Suprapubic skin (tissue), 4 donors: ENCODE results near the gene DOHH. TPM values are rescaled to one million over a fixed set of nuclear protein-coding genes. Genes with fewer than 3 reads are reported as not detected.
"Not testable (repeated sequence)": the region's sequence is repeated elsewhere in the genome, so short reads cannot be mapped to it uniquely, and the experiment has no call there.

Source experiments
- DNase-seq, 2 donors: peaks; one replicate each; pipeline ENCODE4 v3.0.0-alpha.2; 2019; ENCODE audit warnings: low spot score in 2 of 2
- H3K27ac ChIP-seq: fragments of 200-600 bp; sonication (generic); one replicate; pipeline ENCODE4 v1.5.1; 2019
- H3K27me3 ChIP-seq: fragments of 200-600 bp; sonication (generic); one replicate; pipeline ENCODE4 v1.5.1; 2019
- H3K36me3 ChIP-seq: fragments of 200-600 bp; sonication (generic); one replicate; pipeline ENCODE4 v1.5.1; 2019
- H3K4me1 ChIP-seq: fragments of 200-600 bp; sonication (generic); one replicate; pipeline ENCODE4 v1.5.1; 2019
- H3K4me3 ChIP-seq: fragments of 200-600 bp; sonication (generic); one replicate; pipeline ENCODE4 v1.5.1; 2019; ENCODE audit warnings: mild to moderate bottlenecking
- H3K9me3 ChIP-seq: fragments of 200-600 bp; sonication (generic); one replicate; pipeline ENCODE4 v1.5.1; 2019
- EP300 ChIP-seq: sonication (generic); formaldehyde crosslinking; IDR thresholded peaks from one replicate; pipeline ENCODE4 v1.6.1; 2017; ENCODE audit warnings: antibody characterized with exemption
- POLR2A ChIP-seq, 2 donors: fragments of 450-650 bp; IDR thresholded peaks; one replicate each; pipeline ENCODE4 v1.6.1; 2017; ENCODE audit warnings: antibody characterized with exemption in 2 of 2, mild to moderate bottlenecking in 2 of 2, moderate library complexity in 2 of 2
- POLR2AphosphoS5 ChIP-seq, 3 donors: sonication (generic); formaldehyde crosslinking; IDR thresholded peaks; one replicate each; pipeline ENCODE4 v1.6.1; 2017; ENCODE audit warnings: antibody characterized with exemption in 3 of 3
- WGBS: methylation state at CpG from one replicate; pipeline ENCODE4 v1.1.5; 2018; 5-methylcytosine and 5-hydroxymethylcytosine counted together
- total RNA-seq, 4 donors: library from RNA; depleted of rRNA; stranded (reverse); fragments of >200 nt; gene quantifications; one replicate each; pipeline ENCODE4 v1.1.0, GENCODE V29; 2016
- TF ChIP-seq, protein P1 (sequence below), 2 donors: fragments of 200-600 bp in 1 of 2; fragments of 450-650 bp in 1 of 2; sonication (generic) in 1 of 2; IDR thresholded peaks; one replicate each; pipeline ENCODE4 v1.5.1; 2016 to 2019; ENCODE audit warnings: antibody characterized with exemption in 2 of 2, mild to moderate bottlenecking in 1 of 2, moderate library complexity in 1 of 2

DOHH gene
- total RNA-seq, 4 donors from 2014 or later = 10.9 to 21.7 (median 17.9) TPM

DNA sequence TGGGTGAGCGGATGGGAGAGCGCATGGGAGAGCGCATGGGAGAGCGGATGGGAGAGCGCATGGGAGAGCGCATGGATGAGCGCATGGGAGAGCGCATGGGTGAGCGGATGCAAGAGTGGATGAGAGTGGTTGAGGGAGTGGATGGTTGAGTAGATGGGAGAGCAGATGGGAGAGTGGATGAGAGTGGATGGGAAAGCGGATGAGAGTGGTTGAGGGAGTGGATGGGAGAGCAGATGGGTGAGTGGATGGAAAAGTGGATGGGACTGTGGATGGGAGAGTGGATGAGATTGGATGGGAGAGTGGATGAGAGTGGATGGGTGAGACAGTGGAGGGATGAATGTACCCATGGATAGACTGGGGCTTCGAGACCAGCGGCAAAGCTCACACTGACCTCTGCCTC lies 29.9 kb upstream of the DOHH start:
- no peak overlapping the region for H3K27ac ChIP-seq
- no peak overlapping the region for H3K4me3 ChIP-seq
- DNase-seq = no peak
- TF ChIP-seq POLR2AphosphoS5 (IDR thresholded peaks at IDR 0.05) = no peak
- TF ChIP-seq, protein P1, sequence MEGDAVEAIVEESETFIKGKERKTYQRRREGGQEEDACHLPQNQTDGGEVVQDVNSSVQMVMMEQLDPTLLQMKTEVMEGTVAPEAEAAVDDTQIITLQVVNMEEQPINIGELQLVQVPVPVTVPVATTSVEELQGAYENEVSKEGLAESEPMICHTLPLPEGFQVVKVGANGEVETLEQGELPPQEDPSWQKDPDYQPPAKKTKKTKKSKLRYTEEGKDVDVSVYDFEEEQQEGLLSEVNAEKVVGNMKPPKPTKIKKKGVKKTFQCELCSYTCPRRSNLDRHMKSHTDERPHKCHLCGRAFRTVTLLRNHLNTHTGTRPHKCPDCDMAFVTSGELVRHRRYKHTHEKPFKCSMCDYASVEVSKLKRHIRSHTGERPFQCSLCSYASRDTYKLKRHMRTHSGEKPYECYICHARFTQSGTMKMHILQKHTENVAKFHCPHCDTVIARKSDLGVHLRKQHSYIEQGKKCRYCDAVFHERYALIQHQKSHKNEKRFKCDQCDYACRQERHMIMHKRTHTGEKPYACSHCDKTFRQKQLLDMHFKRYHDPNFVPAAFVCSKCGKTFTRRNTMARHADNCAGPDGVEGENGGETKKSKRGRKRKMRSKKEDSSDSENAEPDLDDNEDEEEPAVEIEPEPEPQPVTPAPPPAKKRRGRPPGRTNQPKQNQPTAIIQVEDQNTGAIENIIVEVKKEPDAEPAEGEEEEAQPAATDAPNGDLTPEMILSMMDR (IDR thresholded peaks at IDR 0.05) = no peak
- TF ChIP-seq POLR2A (IDR thresholded peaks at IDR 0.05) = no peak
- TF ChIP-seq EP300 = no peak
- peaks cover 81% of the 10 kb centered on the region for H3K36me3 ChIP-seq
- H3K9me3 ChIP-seq = no peaks in the 10 kb centered on the region
- H3K4me1 ChIP-seq = no peaks in the 10 kb centered on the region
- WGBS = 95% methylated on average over 12 of the region's 12 CpGs
- no peaks in the 10 kb centered on the region for H3K27me3 ChIP-seq

DNA sequence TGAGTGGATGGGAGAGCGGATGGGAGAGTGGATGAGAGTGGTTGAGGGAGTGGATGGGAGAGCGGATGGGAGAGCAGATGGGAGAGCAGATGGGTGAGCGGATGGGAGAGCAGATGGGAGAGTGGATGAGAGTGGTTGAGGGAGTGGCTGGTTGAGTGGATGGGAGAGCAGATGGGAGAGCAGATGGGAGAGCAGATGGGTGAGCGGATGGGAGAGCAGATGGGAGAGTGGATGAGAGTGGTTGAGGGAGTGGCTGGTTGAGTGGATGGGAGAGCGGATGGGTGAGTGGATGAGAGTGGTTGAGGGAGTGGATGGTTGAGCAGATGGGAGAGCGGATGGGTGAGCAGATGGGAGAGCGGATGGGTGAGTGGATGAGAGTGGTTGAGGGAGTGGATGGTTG lies 28.8 kb upstream of the DOHH start:
- H3K4me3 ChIP-seq, H3K27me3 ChIP-seq, H3K27ac ChIP-seq, DNase-seq, H3K4me1 ChIP-seq, H3K9me3 ChIP-seq: not testable (repeated sequence)
- 90% methylated on average over 7 of the region's 7 CpGs for WGBS
- H3K36me3 ChIP-seq = peaks cover 79% of the 10 kb centered on the region

DNA sequence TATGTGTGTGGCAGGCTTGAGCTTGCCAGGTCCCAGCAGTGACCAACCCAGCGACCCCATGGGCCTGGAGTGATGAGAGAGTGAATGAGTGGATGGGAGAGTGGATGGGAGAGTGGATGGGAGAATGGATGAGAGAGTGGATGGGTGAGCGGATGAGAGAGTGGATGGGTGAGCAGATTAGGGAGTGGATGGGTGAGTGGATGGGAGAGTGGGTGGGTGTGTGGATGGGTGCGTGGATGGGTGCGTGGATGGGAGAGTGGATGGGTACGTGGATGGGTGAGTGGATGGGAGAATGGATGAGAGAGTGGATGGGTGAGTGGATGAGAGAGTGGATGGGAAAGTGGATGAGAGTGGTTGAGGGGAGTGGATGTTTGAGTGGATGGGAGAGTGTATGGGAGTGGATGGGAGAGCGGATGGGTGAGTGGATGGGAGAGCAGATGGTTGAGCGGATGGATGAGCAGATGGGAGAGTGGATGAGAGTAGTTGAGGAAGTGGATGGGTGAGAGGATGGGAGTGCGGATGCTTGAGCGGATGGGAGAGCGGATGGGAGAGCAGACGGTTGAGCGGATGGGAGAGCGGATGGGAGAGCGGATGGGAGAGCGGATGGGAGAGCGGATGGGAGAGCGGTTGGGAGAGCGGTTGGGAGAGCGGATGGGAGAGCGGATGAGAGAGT lies 28.2 kb upstream of the DOHH start:
- no peaks in the 10 kb centered on the region for H3K4me1 ChIP-seq
- no peaks in the 10 kb centered on the region for H3K9me3 ChIP-seq
- H3K27me3 ChIP-seq = no peaks in the 10 kb centered on the region
- TF ChIP-seq EP300 (no peak), POLR2AphosphoS5 (IDR thresholded peaks at IDR 0.05) (no peak), POLR2A (IDR thresholded peaks at IDR 0.05) (no peak)
- TF ChIP-seq, protein P1 (IDR thresholded peaks at IDR 0.05) = no peak
- H3K36me3 ChIP-seq = peaks cover 79% of the 10 kb centered on the region
- no peak overlapping the region for H3K27ac ChIP-seq
- DNase-seq = no peak
- WGBS = 90% methylated on average over 20 of the region's 20 CpGs
- no peak overlapping the region for H3K4me3 ChIP-seq

DNA sequence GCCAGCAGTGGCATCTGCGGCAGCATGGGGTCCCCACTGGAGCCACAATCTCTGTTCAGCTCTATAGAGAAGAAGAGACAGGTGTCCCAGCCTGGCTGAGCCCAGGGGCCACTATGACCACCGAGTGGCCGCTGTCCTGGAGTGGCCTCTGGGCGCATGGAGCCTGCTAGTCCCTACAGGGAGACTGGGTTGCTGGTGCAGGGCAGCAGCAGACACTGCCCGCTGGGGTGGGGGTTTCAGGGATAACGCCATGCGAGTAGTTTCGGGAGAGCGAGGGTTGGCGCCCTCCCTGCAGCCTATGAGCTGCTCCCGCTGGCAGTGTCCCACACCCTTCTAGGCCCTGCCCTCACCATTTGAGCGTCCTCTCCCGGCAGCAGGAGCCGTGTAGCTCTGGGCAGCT lies 27.6 kb upstream of the DOHH start:
- H3K4me1 ChIP-seq = no peaks in the 10 kb centered on the region
- H3K27me3 ChIP-seq = no peaks in the 10 kb centered on the region
- DNase-seq = no peak
- no peak overlapping the region for H3K27ac ChIP-seq
- 100% methylated on average over 4 of the region's 14 CpGs for WGBS
- TF ChIP-seq EP300 (no peak), POLR2A (IDR thresholded peaks at IDR 0.05) (no peak), POLR2AphosphoS5 (IDR thresholded peaks at IDR 0.05) (no peak)
- TF ChIP-seq, protein P1 (IDR thresholded peaks at IDR 0.05) = no peak
- no peak overlapping the region for H3K4me3 ChIP-seq
- peaks cover 79% of the 10 kb centered on the region for H3K36me3 ChIP-seq
- no peaks in the 10 kb centered on the region for H3K9me3 ChIP-seq

DNA sequence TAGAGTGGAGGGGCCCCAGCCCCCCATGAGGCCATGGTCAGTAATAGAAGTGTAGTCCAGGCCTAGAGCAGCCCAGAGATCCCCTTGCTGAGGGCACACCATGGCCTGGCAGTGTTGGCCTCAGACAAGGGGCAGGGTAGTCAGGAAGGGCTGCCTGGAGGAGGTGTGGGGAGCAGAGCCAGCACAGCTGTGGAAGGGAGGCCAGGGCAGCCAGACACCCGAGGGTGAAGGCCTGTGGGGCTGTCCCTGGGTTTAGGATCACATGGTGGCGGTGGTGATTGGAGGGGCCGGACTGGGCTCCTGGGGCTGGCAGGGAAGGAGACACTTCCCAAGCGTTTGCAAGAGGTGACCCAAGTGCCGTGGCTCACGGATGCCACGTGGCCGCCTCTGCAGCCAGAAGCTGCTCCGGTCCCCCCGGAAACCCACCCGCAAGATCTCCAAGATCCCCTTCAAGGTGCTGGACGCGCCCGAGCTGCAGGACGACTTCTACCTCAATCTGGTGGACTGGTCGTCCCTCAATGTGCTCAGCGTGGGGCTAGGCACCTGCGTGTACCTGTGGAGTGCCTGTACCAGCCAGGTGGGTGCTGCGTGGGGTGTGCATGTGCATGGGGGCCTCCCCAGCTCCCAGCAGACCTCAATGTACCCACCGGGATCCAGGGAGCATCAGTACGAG lies 26.9 kb upstream of the DOHH start:
- H3K27me3 ChIP-seq = no peaks in the 10 kb centered on the region
- H3K27ac ChIP-seq = no peak overlapping the region
- H3K9me3 ChIP-seq = no peaks in the 10 kb centered on the region
- DNase-seq = no peak
- TF ChIP-seq POLR2A (IDR thresholded peaks at IDR 0.05) (no peak), POLR2AphosphoS5 (IDR thresholded peaks at IDR 0.05) (no peak), EP300 (no peak)
- TF ChIP-seq, protein P1 (IDR thresholded peaks at IDR 0.05) = no peak
- 96% methylated on average over 6 of the region's 21 CpGs for WGBS
- peaks cover 79% of the 10 kb centered on the region for H3K36me3 ChIP-seq
- no peaks in the 10 kb centered on the region for H3K4me1 ChIP-seq
- H3K4me3 ChIP-seq = no peak overlapping the region
